SU-DHL-6 (cell line): ENCODE data around the gene HRH2.

ENCODE experiments used
- H2AFZ ChIP-seq: fragments of 200-600 bp; sonication (generic); 2 replicates; pipeline ENCODE4 v1.6.1; 2014; ENCODE audit warnings: low read depth, mild to moderate bottlenecking, moderate library complexity, mixed read lengths, antibody characterized with exemption, low read length; ENCODE audit not compliant: severe bottlenecking
- H3F3A ChIP-seq: fragments of 200-600 bp; shearing (Covaris generic); 2 replicates; pipeline ENCODE4 v1.6.0; 2016; ENCODE audit warnings: antibody characterized with exemption, mild to moderate bottlenecking; ENCODE audit not compliant: insufficient read depth
- H3K27ac ChIP-seq: fragments of 200-600 bp; sonication (generic); 2 replicates; pipeline ENCODE4 v1.5.1; 2016; ENCODE audit warnings: low read depth, mild to moderate bottlenecking, low read length, moderate library complexity, mixed read lengths
- H3K27me3 ChIP-seq: fragments of 200-600 bp; sonication (generic), shearing (Covaris generic); 2 replicates; pipeline ENCODE4 v1.6.0; 2014; ENCODE audit warnings: mild to moderate bottlenecking, low read length
- H3K36me3 ChIP-seq: fragments of 200-600 bp; sonication (generic); 2 replicates; pipeline ENCODE4 v1.6.1; 2014; ENCODE audit warnings: mild to moderate bottlenecking, low read length, mixed read lengths
- H3K4me2 ChIP-seq: fragments of 300-600, 200-600 bp; shearing (Covaris generic), sonication (generic); 2 replicates; pipeline ENCODE4 v1.6.0; 2014; ENCODE audit warnings: low read length, low read depth, mild to moderate bottlenecking; ENCODE audit not compliant: poor library complexity, severe bottlenecking
- H3K4me3 ChIP-seq: fragments of 200-600 bp; sonication (generic); 2 replicates; pipeline ENCODE4 v1.5.1; 2014; ENCODE audit warnings: antibody characterized with exemption, low read length, mild to moderate bottlenecking, mixed read lengths; ENCODE audit not compliant: insufficient read depth, poor library complexity, severe bottlenecking
- H3K79me2 ChIP-seq: fragments of 200-600 bp; sonication (generic); 2 replicates; pipeline ENCODE4 v1.6.1; 2014; ENCODE audit warnings: mild to moderate bottlenecking, low read length, moderate library complexity; ENCODE audit not compliant: insufficient read depth
- H3K9ac ChIP-seq: fragments of 200-600 bp; sonication (generic); 2 replicates; pipeline ENCODE4 v1.7.0; 2014; ENCODE audit warnings: mild to moderate bottlenecking, low read length
- H3K9me2 ChIP-seq: fragments of 200-600 bp; sonication (generic); replicated peaks from 2 replicates; pipeline ENCODE4 v1.6.1; 2014; ENCODE audit warnings: low read length; ENCODE audit not compliant: insufficient read depth
- H3K9me3 ChIP-seq: fragments of 200-600 bp; sonication (generic); 2 replicates; pipeline ENCODE4 v1.6.1; 2014; ENCODE audit warnings: low read length, mixed read lengths; ENCODE audit not compliant: insufficient read depth
- H4K20me1 ChIP-seq: fragments of 200-600 bp; sonication (generic); 2 replicates; pipeline ENCODE4 v1.6.1; 2014; ENCODE audit warnings: low read depth, mild to moderate bottlenecking, antibody characterized with exemption, low read length, moderate library complexity, mixed read lengths
- EZH2phosphoT487 ChIP-seq: fragments of 200-600 bp; sonication (generic), shearing (Covaris generic); conservative IDR thresholded peaks from 2 replicates; pipeline ENCODE4 v1.6.1; 2018; ENCODE audit warnings: mild to moderate bottlenecking, antibody characterized with exemption, low read length, moderate library complexity, mixed read lengths
- TF ChIP-seq, protein P1 (sequence below): fragments of 200-600 bp; sonication (generic); IDR thresholded peaks from one replicate; pipeline ENCODE4 v1.5.1; 2017; ENCODE audit warnings: antibody characterized with exemption, mild to moderate bottlenecking, low read length, moderate library complexity; ENCODE audit not compliant: insufficient read depth, poor library complexity, severe bottlenecking

HRH2 gene

DNA sequence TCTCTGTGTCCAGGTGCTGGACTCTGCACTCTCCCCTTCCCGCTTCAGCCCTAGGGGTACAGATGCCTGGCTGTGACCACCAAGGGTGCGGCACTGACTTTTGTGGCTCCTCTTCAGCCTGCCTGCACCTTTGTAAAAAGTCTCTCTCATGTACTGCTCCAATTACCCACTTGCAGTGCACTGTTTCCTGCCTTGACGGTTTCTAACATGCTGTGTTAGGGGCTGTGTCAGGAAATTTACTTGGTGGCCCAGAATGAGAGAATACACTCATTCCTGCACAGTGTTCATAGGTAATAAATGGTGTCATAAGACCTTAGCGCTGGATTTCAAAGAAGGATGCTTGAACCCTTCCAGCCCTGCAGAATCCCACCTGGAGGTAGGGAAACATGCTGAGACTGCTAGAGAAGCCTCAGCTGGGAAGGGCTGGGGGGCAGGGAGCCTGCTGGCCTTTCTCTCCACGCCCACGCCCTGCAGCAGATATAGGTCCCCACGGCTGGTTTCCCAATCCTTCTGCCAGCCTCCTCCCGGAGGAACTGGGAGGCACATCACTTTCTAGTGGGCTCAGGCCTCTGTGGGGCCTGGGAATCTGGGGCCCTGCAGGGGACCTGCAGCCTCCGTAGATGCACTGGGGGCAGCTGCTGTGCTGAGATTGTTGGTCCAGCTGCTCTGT is 17.6 kb upstream of the HRH2 start:
- Histone ChIP-seq H3K79me2 (no peaks in the 10 kb centered on the region), H3K27ac (no peak overlapping the region), H3K4me2 (no peak overlapping the region), H3K9me2 (no peaks in the 10 kb centered on the region), H2AFZ (no peak overlapping the region), H3F3A (no peaks in the 10 kb centered on the region), H3K4me3 (no peak overlapping the region), H4K20me1 (no peaks in the 10 kb centered on the region), H3K27me3 (no peaks in the 10 kb centered on the region), H3K9me3 (no peaks in the 10 kb centered on the region), H3K9ac (no peak overlapping the region), H3K36me3 (no peaks in the 10 kb centered on the region)
- TF ChIP-seq EZH2phosphoT487: no peak
- TF ChIP-seq, protein P1, sequence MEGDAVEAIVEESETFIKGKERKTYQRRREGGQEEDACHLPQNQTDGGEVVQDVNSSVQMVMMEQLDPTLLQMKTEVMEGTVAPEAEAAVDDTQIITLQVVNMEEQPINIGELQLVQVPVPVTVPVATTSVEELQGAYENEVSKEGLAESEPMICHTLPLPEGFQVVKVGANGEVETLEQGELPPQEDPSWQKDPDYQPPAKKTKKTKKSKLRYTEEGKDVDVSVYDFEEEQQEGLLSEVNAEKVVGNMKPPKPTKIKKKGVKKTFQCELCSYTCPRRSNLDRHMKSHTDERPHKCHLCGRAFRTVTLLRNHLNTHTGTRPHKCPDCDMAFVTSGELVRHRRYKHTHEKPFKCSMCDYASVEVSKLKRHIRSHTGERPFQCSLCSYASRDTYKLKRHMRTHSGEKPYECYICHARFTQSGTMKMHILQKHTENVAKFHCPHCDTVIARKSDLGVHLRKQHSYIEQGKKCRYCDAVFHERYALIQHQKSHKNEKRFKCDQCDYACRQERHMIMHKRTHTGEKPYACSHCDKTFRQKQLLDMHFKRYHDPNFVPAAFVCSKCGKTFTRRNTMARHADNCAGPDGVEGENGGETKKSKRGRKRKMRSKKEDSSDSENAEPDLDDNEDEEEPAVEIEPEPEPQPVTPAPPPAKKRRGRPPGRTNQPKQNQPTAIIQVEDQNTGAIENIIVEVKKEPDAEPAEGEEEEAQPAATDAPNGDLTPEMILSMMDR: no peak

DNA sequence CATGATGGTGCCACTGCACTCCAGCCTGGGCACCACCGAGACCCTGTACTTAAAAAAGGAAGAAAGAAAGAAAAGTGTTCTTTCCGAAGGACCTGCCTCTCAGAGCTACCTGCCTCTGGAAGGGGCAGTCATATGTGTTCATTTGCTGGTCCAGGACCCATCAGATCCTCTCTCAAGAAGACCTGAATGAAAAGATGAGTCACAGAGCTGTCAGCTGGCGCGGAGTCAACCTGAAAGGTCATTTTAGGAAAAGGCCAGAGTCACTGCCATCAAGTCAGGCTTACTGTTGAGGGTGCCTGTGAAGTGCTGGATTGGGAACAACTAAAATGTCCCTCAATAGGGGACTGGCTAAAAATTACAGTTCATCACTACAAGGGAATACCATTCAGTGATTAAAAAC is 14.9 kb upstream of the HRH2 start:
- Histone ChIP-seq H3K27ac (no peak overlapping the region), H3K27me3 (no peaks in the 10 kb centered on the region), H3K9ac (no peak overlapping the region), H3K9me2 (no peaks in the 10 kb centered on the region), H3F3A (no peaks in the 10 kb centered on the region), H2AFZ (no peak overlapping the region), H3K4me3 (no peak overlapping the region), H3K4me2 (no peak overlapping the region), H4K20me1 (no peaks in the 10 kb centered on the region), H3K9me3 (no peaks in the 10 kb centered on the region), H3K79me2 (no peaks in the 10 kb centered on the region), H3K36me3 (no peaks in the 10 kb centered on the region)
- TF ChIP-seq EZH2phosphoT487: no peak
- TF ChIP-seq, protein P1: no peak

DNA sequence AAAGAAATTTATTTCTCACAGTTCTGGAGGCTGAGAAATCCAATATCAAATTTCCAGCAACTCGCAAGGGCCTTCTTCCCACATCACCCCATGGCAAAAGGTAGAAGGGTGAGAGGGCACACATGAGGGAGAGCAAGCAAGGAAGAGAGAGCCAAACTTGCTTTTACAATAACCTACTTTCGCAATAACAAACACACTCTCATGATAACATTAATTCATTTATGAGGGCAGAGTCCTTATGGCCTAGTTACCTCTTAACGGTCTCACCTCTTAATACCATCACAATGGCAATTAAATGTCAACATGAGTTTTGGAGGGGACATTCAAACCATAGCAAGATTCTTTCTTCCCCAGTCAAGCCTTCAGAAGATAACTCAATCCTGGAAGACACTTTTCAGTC is 11.6 kb upstream of the HRH2 start:
- Histone ChIP-seq H3K9me3 (no peaks in the 10 kb centered on the region), H3K79me2 (no peaks in the 10 kb centered on the region), H3K27me3 (no peaks in the 10 kb centered on the region), H3F3A (no peaks in the 10 kb centered on the region), H3K9me2 (no peaks in the 10 kb centered on the region), H2AFZ (no peak overlapping the region), H4K20me1 (no peaks in the 10 kb centered on the region), H3K36me3 (no peaks in the 10 kb centered on the region), H3K4me2 (no peak overlapping the region), H3K9ac (no peak overlapping the region), H3K4me3 (no peak overlapping the region), H3K27ac (no peak overlapping the region)
- TF ChIP-seq, protein P1: no peak
- TF ChIP-seq EZH2phosphoT487: no peak
